ENCODE results near the gene DLGAP3. TPM values are rescaled to one million over a fixed set of nuclear protein-coding genes. Genes with fewer than 3 reads are reported as not detected.

The DLGAP3 gene
- total and polyA plus RNA-seq, 2 donors (not counting 3 experiments of a cell fraction or from before 2014, with no cell fraction given) = 0.04 to 0.20 TPM

- ChIA-PET CTCF (interaction anchor here (1.3 kb wide), 1 partner anchor 93 kb away, joined by 5 read pairs; no protein-coding TSS in a partner anchor), POLR2A (no interaction called here)
- Histone ChIP-seq H3K9me1 (replicated peaks; ENCODE audit: control insufficient read depth, extremely low read depth, insufficient read depth, low read length) (no peaks in the 10 kb centered on the region), H3K4me2 (ENCODE audit: insufficient read depth, low read length) (no peak overlapping the region), H3K9me3 (replicated peaks; ENCODE audit: control insufficient read depth, insufficient read depth, low read length) (no peaks in the 10 kb centered on the region), H3K36me3 (ENCODE audit: control insufficient read depth in 2 of 2, extremely low read depth in 1 of 2, insufficient read depth in 2 of 2, low read length in 2 of 2) (no peaks in the 10 kb centered on the region), H4K20me1 (replicated peaks; ENCODE audit: control insufficient read depth, extremely low read depth, insufficient read depth, low read length) (no peaks in the 10 kb centered on the region), H3K27me3 (ENCODE audit: control insufficient read depth in 2 of 2, insufficient read depth in 2 of 2, low read length in 2 of 2) (peaks cover 13 to 18% of the 10 kb centered on the region in 2 experiments), H3K9ac (replicated peaks; ENCODE audit: extremely low read depth, insufficient read depth, low read length) (no peak overlapping the region), H3K4me3 (replicated peaks in 1 of 3; ENCODE audit: insufficient read depth in 1 of 3, low read depth in 1 of 3, low read length in 3 of 3) (no peak overlapping the region), H2AFZ (ENCODE audit: low read depth, low read length) (no peak overlapping the region), H3K27ac (ENCODE audit: insufficient read depth, low read depth, low read length) (no peak overlapping the region), H3K4me1 (ENCODE audit: control insufficient read depth, extremely low read depth, insufficient read depth, low read length) (no peaks in the 10 kb centered on the region), H3K79me2 (ENCODE audit: control insufficient read depth, insufficient read depth, low read length) (no peaks in the 10 kb centered on the region)
- FAIRE-seq (no peak), DNase-seq (ENCODE audit: low read depth, low spot score) (no peak)
- no peak for TF ChIP-seq CTCF (IDR thresholded peaks at IDR 0.05; ENCODE audit: extremely low read depth in 1 of 2, insufficient read depth in 1 of 2, low read depth in 1 of 2, low read length in 2 of 2)
- TF ChIP-seq FOS (IDR thresholded peaks at IDR 0.05; ENCODE audit: borderline replicate concordance, insufficient read depth, low read length) = no peak
- no peak for TF ChIP-seq GATA2 (IDR thresholded peaks at IDR 0.05; ENCODE audit: insufficient read depth, insufficient read length, low read depth, low read length)
- TF ChIP-seq POLR2AphosphoS5 (IDR thresholded peaks at IDR 0.05; ENCODE audit: insufficient read depth, low read depth, low read length) = no peak
- TF ChIP-seq POLR2A (IDR thresholded peaks at IDR 0.05; ENCODE audit: low read depth, low read length) = no peak
- TF ChIP-seq MYC (IDR thresholded peaks at IDR 0.05; ENCODE audit: low read depth, low read length) = no peak
- no peak for TF ChIP-seq EZH2 (IDR thresholded peaks at IDR 0.05; ENCODE audit: borderline replicate concordance, low read depth, low read length, severe bottlenecking)
- no peak for TF ChIP-seq MAX (IDR thresholded peaks at IDR 0.05; ENCODE audit: insufficient read depth, insufficient read length)
- no peak for TF ChIP-seq JUN (IDR thresholded peaks at IDR 0.05; ENCODE audit: borderline replicate concordance, insufficient read depth, insufficient read length, low read depth)
- dilution Hi-C loops (cut with MboI; ENCODE audit: extremely low pct_ligation_motif_present, low sequenced_read_pairs) (no loop called here), intact Hi-C loops (cut with micrococcal nuclease) (no loop called here)
- BruUV-seq (replicated peaks) = no TSS peak
These were observed 50.2 kb downstream of the DLGAP3 start for GRCh38 chr1:34879230-34879629.
